ENCODE measurements around the gene C1QA.
A peak's percentile ranks its signal among the peaks of the same experiment; 100 is the strongest.
"Not testable (repeated sequence)": the region's sequence is repeated elsewhere in the genome, so short reads cannot be mapped to it uniquely, and the experiment has no call there.

C1QA gene

DNA sequence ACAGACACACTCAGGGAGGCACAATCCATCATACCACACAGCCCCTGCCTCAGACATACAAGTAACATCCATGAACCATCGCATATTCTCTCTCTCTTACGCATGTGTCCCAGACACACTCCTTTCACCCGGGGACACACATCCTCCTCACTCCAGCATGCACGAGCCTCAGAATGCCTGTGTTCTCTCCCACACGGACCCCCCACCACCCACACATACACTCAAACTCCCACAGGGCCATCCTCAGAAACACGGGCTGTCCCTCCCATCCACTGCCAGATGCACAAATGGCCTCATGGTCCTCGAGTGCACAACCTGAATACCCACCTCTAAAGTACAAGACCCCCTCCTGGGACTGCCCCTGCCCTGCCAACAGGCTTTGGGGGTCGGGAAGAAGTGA is 4.8 kb downstream of the C1QA start:
- DNase-seq: no peak
- no peak for ATAC-seq

DNA sequence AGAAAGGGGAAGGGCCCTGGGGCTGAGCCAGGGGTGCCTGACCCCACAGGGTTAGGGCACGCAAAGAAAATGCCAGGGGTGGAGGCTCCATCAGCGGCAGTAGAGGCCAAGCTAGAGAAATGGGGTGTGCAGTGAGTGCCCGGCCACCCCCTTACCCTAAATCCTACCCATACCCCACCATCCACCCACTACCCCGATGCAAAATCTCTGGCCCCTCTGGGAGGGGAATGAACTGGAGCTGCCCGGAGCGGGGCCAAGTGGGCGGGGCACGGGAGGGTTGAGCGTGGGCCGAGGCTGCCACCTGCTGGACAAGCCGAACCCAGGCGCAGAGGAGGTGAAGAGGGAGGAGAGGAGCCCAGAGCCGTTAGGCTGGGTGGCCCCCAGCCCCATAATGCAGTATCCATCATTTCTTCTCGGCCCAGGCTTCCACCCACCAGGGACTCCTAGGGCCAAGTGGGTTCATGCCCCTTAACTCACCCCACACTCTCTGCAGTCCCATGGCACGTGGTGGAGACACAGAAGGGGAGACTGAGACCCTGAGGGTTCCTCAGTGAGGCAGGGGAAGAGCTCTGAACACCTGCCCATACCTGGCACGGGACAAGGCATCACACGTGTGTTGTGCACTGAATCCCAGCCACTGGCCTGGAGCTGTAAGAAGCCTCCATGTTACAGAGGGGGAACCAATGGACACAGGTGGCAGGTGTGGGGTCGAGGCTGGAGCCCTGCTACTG is 5.6 kb downstream of the C1QA start:
- ATAC-seq (peak; percentile 61), DNase-seq (peak; percentile 81)

DNA sequence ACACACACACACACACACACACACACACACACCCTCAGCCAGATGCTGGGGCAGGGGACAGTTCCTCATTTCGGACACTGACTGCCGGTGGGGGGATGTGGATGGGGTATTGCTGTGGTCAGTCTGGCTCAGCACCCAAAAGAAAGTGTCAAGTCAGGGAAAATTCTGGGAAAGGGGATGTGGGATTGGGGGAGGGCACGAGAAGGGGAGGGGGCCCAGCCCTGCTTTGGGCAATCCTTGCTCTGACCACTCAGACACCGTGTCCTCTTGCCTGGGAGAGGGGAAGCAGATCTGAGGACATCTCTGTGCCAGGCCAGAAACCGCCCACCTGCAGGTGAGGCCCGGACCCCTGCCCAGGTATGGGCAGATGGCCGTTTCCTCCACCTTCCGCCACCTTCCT is 7.0 kb downstream of the C1QA start, which contains the start of gene C1QC:
TSS of gene C1QC (plus strand) at position 253 of the 400 bp plus-strand sequence. CDS start 391 bp downstream, outside the sequence.
- ATAC-seq: no peak
- DNase-seq: no peak

DNA sequence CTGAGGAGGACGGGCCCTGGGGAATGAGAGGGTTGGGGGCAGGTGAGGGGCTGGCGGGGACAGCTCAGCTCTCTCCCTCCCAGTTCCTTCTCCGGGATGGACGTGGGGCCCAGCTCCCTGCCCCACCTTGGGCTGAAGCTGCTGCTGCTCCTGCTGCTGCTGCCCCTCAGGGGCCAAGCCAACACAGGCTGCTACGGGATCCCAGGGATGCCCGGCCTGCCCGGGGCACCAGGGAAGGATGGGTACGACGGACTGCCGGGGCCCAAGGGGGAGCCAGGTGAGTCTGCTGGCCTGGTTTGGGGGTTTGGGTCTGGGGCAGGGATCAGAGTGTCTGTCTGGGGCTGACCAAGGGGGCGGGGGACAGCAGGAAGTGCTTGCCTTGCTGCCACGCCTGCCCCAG is 7.5 kb downstream of the C1QA start:
- ATAC-seq (no peak), DNase-seq (no peak)

DNA sequence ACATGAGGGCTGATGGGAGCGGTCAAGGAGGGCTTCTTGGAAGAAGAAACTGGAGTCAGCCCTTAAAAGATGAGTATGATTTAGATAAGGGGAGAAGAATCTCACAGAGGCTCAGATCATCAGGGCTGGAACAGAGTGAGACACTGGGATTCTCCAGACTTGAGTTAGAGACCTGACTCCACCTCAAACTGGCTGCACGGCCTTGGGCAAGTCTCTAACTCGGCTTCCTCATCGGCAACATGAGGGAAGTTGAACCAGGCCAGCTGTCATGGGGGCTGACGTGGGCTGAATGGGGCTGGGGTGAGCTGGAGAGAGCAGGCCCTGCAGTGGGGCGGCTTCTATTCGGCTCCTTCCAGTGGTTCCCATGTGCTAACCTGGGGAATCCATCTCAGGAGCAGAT is 9.5 kb downstream of the C1QA start:
- no peak for DNase-seq

DNA sequence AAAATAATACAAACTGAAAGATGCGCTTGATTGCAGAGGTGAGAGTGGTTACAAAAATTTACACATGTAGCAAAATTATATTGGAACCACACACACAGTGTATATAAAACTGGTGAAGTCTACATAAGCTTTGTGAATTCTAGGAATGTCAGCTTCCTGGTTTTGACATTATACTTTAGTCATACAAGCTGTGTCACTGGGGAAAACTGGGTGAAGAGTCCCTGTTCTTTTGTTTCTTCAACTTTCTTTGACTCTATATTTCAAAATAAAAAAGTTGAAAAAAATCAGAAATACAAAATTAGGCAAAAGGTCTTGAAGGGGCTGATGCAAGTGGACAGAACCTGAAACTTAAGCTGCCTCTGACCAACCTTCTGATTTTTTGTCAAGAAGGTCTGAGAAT is 10.0 kb downstream of the C1QA start:
- DNase-seq: no peak
- no peak for ATAC-seq

More for the DNA sequence above, 9.5 kb downstream of the C1QA start:
- no peak for ATAC-seq

DNA sequence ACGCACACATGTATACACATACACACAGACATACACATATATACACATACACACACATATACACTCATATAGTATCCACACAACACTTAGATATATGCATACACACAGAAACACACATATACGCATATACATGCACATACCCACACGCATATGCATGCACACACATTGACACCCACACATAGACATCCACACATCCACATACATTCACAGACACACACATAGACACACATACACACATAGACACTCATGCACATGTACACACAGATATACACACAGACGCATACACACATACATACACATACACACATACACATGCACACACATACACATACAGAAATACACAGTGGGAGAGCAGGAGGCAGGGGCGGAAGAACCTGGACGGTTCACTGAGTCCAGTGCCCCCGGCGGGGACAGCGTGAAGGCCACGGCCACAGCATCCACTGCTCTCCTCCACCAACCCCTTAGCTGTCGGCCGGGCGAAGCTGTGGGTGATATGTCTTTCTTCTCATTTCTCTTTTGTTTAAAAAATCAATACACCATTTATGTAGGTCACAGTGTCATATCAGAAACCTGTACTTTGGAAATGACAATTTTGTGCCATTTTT is 13.8 kb downstream of the C1QA start:
- DNase-seq (no peak), ATAC-seq (no peak)

DNA sequence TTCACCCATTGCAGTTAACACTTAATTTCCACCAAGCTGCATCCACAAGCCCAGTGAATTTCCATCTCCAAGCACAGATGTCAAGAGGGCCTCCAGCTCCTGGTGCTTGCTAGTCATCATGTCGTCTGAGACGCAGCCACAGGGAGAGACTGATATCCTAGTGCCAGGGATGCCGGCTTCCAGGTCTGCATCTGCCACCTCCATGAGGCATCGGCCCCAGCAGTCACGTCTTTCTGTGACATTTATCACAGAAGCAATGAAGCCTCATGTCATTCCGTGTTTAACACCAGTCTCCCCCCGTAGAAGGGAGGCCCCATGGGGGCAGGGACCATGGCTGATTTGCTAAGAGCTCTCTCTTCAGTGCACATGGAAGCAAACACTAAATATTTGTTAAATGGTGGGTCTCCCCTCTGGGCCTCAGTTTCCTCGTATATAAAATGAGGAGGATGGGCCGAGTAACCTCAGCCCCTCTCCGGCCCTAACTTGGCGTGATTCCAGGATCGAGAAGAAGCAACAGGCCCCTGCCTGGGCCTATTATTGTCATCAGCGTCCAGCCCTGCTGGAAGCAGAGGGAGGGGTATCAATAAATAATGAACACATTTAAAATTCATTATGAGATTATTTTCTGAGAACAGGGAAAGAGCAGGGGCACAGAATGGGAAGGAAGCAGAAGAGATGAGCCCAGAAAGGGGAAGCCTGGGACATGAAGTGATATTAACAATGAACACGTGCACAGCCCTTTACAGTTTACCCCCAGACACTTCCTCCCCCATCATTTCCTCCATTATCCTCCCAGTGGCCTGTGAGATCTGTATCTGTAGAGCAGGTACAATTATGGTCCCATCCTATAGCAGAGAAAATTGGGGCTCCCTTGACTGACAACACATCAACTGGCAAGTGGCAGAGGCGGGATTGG is 15.8 kb downstream of the C1QA start:
- DNase-seq: no peak
- ATAC-seq: no peak

DNA sequence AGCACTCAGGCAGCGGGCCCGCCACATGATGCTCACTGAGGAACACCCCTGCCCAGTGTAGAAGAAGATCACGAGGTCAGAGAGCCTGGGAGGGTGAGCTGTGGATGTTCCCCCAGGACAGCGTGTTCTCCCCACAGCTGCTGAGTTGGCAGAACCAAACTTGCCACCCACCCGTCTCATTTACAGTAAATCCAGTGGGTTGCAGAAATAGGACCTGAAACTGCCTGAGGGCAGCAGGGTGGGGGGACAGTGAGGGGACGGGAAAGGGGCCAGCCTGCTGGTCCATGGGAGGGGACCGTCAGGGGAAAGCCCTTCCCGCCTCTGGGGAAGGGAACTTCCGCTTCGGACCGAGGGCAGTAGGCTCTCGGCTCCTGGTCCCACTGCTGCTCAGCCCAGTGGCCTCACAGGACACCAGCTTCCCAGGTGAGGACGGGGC is 16.5 kb downstream of the C1QA start, which contains the start of gene C1QB:
TSS of gene C1QB (plus strand) at position 356 of the 436 bp plus-strand sequence. CDS start 6,227 bp downstream, outside the sequence.
- DNase-seq: no peak
- ATAC-seq: no peak

DNA sequence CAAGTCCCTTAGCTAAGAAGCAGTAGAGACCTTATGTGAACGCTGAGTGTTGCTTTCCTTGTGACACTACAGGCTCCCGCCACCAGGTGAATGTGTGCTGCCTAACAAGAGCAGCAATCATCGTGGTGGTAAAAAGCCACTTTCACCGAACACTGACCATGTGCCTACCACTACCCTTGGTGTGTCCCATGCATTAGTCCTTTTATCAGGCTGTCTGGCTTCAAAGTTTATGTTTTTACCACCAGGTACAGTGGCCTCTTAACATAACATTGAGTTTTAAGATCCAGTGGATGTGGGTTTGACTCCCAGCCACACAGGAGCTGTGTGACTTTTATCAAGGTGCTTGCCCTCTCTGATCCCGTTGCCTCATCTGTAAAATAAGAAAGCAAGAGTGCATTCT is 18.3 kb downstream of the C1QA start:
- DNase-seq (no peak), ATAC-seq (no peak)

DNA sequence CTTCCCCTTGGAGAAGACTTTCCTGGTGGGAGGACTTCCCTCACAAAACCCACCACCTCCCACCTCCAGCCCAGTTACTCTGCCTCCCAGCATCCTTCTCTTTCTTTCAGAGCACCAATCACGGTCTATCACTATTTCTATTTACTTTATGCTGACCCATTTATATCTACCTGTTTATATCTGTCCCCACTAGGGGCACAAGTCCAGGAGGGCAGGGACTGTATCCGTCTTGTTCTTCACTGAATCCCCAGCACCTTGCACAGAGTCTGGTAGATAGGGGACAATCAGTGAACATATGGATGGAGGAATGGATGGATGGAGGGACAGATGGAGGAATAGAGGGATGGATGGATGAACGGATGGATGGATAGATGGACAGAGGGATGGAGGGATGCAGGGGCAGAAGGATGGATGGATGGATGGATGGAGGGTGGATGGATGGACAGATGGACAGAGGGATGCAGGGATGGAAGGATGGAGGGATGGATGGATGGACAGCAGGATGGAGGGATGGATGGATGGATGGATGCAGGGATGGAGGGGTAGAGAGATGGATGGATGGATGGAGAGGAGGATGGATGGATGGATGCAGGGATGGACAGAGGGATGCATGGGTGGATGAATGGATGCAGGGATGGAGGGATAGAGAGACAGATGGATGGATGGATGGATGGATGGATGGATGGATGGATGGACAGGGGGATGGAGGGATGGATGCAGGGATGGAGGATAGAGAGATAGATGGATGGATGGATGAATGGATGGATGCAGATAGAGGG is 22.1 kb downstream of the C1QA start:
- ATAC-seq: no peak
- DNase-seq: no peak

DNA sequence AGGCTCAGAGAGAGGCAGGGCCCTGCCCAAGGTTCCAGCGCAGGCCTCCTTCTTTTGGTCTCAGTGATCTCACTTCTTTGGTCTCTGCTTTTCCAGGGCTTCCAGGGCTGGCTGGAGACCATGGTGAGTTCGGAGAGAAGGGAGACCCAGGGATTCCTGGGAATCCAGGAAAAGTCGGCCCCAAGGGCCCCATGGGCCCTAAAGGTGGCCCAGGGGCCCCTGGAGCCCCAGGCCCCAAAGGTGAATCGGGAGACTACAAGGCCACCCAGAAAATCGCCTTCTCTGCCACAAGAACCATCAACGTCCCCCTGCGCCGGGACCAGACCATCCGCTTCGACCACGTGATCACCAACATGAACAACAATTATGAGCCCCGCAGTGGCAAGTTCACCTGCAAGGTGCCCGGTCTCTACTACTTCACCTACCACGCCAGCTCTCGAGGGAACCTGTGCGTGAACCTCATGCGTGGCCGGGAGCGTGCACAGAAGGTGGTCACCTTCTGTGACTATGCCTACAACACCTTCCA is 24.4 kb downstream of the C1QA start:
- ATAC-seq (no peak), DNase-seq (no peak)

DNA sequence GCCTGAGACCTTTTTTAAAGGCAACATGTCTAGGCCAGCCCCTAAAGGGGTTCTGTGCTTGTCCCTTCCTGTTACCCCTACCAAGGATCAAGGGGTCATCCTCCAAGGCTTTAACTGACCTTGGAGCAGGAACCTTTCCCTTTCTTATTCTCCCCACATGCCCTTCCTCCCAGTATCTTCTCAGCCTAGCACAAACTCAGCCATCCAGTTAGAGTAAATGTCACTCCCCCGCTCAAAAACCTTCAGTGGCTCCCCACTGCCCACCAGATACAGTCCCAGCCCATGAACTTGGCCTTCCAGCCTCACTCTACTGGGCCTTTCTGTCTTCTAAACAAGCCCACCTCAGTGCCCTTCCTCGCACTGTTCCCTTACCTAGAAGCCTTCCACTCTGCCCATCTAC is 25.5 kb downstream of the C1QA start:
- no peak for ATAC-seq
- DNase-seq: no peak

DNA sequence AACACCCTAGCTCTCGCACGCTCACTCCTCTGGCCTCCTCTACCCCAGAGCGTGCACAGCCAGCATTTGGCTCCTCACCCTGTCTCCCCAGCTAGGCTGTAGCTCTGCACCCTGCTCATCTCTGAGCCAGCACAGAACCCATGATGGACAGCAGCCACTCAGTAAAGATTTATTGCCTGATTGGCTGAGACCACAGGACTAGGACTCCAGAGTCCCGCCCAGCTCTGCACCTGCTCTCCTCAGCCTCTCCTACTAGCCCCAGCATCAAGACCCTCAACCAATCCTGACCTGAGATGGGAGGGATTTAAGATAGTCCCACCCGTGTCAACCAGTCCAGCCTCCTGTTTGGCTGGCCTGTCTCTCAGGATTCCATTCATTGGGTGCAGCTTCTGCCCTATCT is 25.9 kb downstream of the C1QA start:
- DNase-seq: no peak
- peak; percentile 36 for ATAC-seq

DNA sequence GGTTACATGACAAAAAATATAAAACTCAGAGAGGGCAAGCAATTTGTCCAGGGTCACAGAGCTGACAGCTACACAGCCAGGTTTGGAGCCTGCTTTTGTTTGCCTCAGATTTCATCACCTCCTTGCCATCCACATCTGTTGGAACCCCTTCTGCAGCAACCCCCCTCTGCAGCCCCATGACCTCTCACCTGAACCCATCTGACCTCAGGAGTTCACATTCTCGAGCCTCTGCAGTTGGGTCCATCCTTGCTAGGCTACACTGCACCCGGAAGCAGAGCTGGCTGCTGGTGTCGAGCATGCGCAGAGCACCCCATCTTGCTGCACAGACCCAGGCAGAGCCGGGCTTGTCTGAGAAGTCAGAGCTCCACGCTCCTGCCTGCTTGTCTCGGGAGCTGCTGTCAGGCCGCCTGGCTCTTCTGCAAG is 26.6 kb downstream of the C1QA start:
- ATAC-seq: no peak
- no peak for DNase-seq

DNA sequence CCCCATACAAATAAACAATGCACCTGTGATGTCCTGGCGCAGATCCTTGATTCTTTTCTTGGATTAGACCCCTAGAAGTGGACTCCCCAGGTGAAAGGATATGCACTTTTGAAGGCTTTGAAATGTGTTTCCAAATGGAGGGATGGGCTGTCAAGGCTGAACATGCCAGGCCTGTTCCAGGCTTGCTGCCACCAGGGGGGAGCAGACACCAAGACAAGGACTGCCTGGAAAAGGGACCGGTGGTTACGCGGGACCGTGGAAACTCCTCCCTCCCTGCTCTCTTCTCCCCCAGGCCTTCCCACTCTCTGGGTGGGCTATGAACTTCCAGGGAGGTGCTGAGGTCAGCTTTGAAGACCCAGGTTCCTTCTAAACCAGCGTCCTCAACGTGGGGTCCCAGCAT is 29.3 kb downstream of the C1QA start:
- ATAC-seq: no peak
- DNase-seq: no peak

DNA sequence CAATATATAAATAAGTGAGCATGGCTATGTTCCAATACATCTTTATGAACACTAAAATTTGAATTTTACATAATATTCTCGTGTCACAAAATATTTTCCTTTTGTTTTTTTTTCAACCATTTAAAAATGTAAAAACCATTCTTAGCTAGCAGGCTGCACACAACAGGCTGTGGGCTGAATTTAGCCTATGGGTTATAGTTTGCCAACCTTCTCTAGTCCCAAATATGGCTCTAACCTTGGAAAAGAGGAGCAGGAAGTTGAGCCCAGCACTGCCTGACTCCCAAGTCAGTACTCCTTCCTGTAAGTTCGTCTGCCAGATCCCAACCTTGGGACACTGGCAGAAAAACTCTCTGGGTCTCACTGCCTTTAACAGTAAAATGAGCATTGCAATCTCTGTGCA is 30.0 kb downstream of the C1QA start:
- DNase-seq: no peak

DNA sequence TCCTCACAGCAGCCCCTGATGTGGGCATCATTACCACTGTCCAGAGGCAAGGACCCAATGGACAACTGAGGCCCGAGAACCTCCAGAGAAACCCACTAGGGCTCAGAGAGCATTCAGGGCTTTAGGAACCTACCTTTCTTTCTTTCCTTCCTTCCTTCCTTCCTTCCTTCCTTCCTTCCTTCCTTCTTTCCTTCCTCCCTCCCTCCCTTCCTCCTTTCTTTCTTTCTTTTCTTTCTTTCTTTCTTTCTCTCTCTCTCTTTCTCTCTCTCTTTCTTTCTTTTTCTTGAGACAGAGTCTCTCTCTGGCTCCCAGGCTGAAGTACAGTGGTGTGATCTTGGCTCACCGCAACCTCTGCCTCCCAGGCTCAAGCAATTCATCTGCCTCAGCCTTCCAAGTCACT is 32.4 kb downstream of the C1QA start:
- not testable (repeated sequence) for ATAC-seq

More for the DNA sequence above, 30.0 kb downstream of the C1QA start:
- no peak for ATAC-seq

DNA sequence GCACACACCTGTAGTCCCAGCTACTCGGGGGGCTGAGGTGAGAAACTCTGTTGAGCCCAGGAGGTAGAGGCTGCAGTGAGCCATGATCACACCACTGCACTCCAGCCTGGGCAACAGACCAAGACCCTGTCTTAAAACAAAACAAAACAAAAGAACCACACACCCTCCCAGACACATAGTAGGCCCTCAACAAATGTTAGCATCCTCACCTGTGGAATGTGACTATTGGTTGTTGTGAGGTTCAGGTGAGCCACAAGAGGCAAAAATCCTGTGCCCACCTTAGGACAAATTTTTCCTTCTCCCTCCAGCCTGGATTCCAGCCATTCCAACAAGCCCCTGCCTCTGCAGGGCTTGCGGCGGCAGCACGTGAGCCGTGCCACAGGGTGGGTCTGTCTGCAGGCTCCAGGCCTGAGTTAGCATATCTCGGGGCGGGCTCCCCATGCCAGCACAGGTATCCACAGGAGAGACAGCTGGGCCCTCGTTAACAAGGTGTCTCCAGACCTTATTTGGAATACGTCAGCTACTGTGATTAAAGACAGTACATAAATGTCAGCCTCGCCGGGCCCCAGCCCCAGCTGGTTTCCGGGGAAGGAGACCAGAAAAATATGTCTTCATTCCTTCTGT is 34.0 kb downstream of the C1QA start:
- DNase-seq (no peak), ATAC-seq (no peak)

More for the DNA sequence above, 32.4 kb downstream of the C1QA start:
- not testable (repeated sequence) for DNase-seq

DNA sequence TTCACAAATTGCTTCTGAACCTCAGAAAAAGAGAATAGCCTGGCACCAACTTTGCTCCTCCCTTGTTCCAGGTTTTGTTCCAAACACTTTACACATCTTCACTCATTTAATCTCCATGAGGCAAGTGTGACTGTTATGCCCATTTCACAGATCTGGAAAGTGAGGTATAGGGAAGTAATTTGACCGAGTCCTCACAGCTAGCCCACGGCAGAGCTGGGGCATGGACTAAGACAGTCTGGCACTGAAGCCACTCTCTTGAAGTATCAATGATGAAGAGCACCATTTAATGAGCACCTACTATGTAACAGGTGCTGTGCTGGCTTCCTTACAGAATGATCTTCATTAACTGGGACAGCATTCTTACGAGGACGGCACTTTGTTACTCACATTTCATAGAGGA is 35.6 kb downstream of the C1QA start:
- no peak for ATAC-seq
- DNase-seq: no peak

Measured in stimulated activated naive CD8-positive, alpha-beta T cell treated with anti-CD3 and anti-CD28 coated beads, Interleukin-15, Interleukin-2, amounts not matched to agents 100 U/mL and 50 U/mL, for 24 hours (primary cell).